GM19035 (cell line): ENCODE measurements around the gene GNA15.
"Not testable (repeated sequence)": the region's sequence is repeated elsewhere in the genome, so short reads cannot be mapped to it uniquely, and the experiment has no call there.

Experiments used
- ATAC-seq: cut with Tn5 transposase; IDR thresholded peaks from one replicate; pipeline ENCODE4 v1.9.1; 2021; ENCODE audit not compliant: unreplicated experiment

GNA15 gene

GRCh38 chr19:3148503-3148902, 12.7 kb downstream of the GNA15 start:
- no peak for ATAC-seq

- no peak for ATAC-seq
These were observed 13.3 kb downstream of the GNA15 start for GRCh38 chr19:3149089-3149488.

- no peak for ATAC-seq
These were observed 14.0 kb downstream of the GNA15 start for GRCh38 chr19:3149526-3150505.

- ATAC-seq, result no peak
These were observed 15.0 kb downstream of the GNA15 start for GRCh38 chr19:3150739-3151329.

GRCh38 chr19:3151563-3152418, 16.0 kb downstream of the GNA15 start:
- no peak for ATAC-seq

- no peak for ATAC-seq
These were observed 16.6 kb downstream of the GNA15 start for GRCh38 chr19:3152419-3152780.

- no peak for ATAC-seq
These were observed 17.7 kb downstream of the GNA15 start for GRCh38 chr19:3153286-3154230.

- ATAC-seq, result not testable (repeated sequence)
These were observed 18.6 kb downstream of the GNA15 start for GRCh38 chr19:3154447-3154846.

GRCh38 chr19:3154957-3155736, 19.3 kb downstream of the GNA15 start:
- ATAC-seq, result peak; percentile 77

- ATAC-seq, result no peak
These were observed 21.4 kb downstream of the GNA15 start for GRCh38 chr19:3157096-3157845.

GRCh38 chr19:3159565-3159964, 23.7 kb downstream of the GNA15 start:
- no peak for ATAC-seq

GRCh38 chr19:3160219-3160618, 24.4 kb downstream of the GNA15 start:
- no peak for ATAC-seq

GRCh38 chr19:3161453-3161852, 25.6 kb downstream of the GNA15 start:
- ATAC-seq, result no peak

GRCh38 chr19:3162418-3163229, 26.8 kb downstream of the GNA15 start:
- no peak for ATAC-seq

- no peak for ATAC-seq
These were observed 27.5 kb downstream of the GNA15 start for GRCh38 chr19:3163230-3163886.

GRCh38 chr19:3163943-3164342, 28.1 kb downstream of the GNA15 start:
- no peak for ATAC-seq

GRCh38 chr19:3167533-3168272, 31.9 kb downstream of the GNA15 start:
- ATAC-seq, result no peak
